Stomach (tissue), 9 donors: ENCODE results near the gene NRG2. TPM values are rescaled to one million over a fixed set of nuclear protein-coding genes. Genes with fewer than 3 reads are reported as not detected.
A peak's percentile ranks its signal among the peaks of the same experiment; 100 is the strongest.

Experiments
- DNase-seq, 2 donors: peaks; one replicate each; pipeline versions ENCODE4 v3.0.0 to v3.0.0-alpha.2; 2013 to 2019
- H3K27ac ChIP-seq, 5 donors: fragments of 200-600 bp in 4 of 5; sonication (generic) in 4 of 5; one replicate each; pipeline ENCODE4 v1.5.1; 2013 to 2019; ENCODE audit warnings: mild to moderate bottlenecking in 1 of 5, moderate library complexity in 1 of 5
- H3K27me3 ChIP-seq, 3 donors: fragments of 200-600 bp; sonication (generic); one replicate each; pipeline ENCODE4 v1.5.1; 2017 to 2019; ENCODE audit warnings: mixed run types in 1 of 3
- H3K36me3 ChIP-seq, 4 donors: fragments of 200-600 bp; sonication (generic); 1 replicate in 3 of 4; 2 replicates in 1 of 4; pipeline ENCODE4 v1.5.1; 2016 to 2019
- H3K4me1 ChIP-seq, 4 donors: fragments of 200-600 bp; sonication (generic); one replicate each; pipeline ENCODE4 v1.5.1; 2016 to 2019
- H3K4me3 ChIP-seq, 4 donors: fragments of 200-600 bp; sonication (generic) in 3 of 4; one replicate each; pipeline ENCODE4 v1.5.1; 2016 to 2019; ENCODE audit warnings: mild to moderate bottlenecking in 1 of 4
- H3K9me3 ChIP-seq, 4 donors: fragments of 200-600 bp; sonication (generic); one replicate each; pipeline ENCODE4 v1.5.1; 2016 to 2019
- EP300 ChIP-seq: sonication (generic); formaldehyde crosslinking; IDR thresholded peaks from one replicate; pipeline ENCODE4 v1.6.1; 2017; ENCODE audit warnings: antibody characterized with exemption
- POLR2A ChIP-seq, 4 donors: fragments of 450-650 bp; IDR thresholded peaks; one replicate each; pipeline ENCODE4 v1.6.1; 2016; ENCODE audit warnings: antibody characterized with exemption in 4 of 4, control low read depth in 2 of 4, mild to moderate bottlenecking in 1 of 4, moderate library complexity in 1 of 4
- POLR2AphosphoS5 ChIP-seq, 3 donors: sonication (generic); formaldehyde crosslinking; IDR thresholded peaks; one replicate each; pipeline ENCODE4 v1.6.1; 2016; ENCODE audit warnings: antibody characterized with exemption in 3 of 3
- WGBS, 5 donors: extraction: QIAGEN DNeasy Blood & Tissue Kit in 3 of 5; methylation state at CpG; one replicate each; pipeline versions ENCODE4 v1.1.5 to v1.1.7; 2013 to 2018; 5-methylcytosine and 5-hydroxymethylcytosine counted together
- intact Hi-C: fragments of 100-400 bp; cut with DNase I; formaldehyde crosslinking; loops from one replicate; pipeline ENCODE4 v1.15.1; 2023; ENCODE audit warnings: low total_unique reads
- polyA plus RNA-seq, 3 donors: library from polyadenylated mRNA; stranded (reverse); fragments of 200-250 nt; gene quantifications; one replicate each; pipeline ENCODE4 v1.2.3, GENCODE V29; 2013
- total RNA-seq, 5 donors: library from RNA; depleted of rRNA; stranded (reverse); fragments of >200 nt; gene quantifications; one replicate each; pipeline versions ENCODE4 v1.1.0 to v1.2.3, GENCODE V29; 2014 to 2016
- TF ChIP-seq, protein P1 (sequence below), 7 experiments: fragments of 450-650 bp in 4 of 7; fragments of 200-600 bp in 3 of 7; sonication (generic) in 3 of 7; IDR thresholded peaks; one replicate each; pipeline ENCODE4 v1.5.1; 2016 to 2019; ENCODE audit warnings: antibody characterized with exemption in 7 of 7, control low read depth in 2 of 7, mild to moderate bottlenecking in 1 of 7
- donor health status: healthy with polysubstance abuse.
- donor health status: Bipolar disorder and iron deficiency.
- donor health status: healthy.

NRG2 gene
- total and polyA plus RNA-seq, 8 donors: 0.25 to 22.2 (median 1.2) TPM; not detected in 1

DNA sequence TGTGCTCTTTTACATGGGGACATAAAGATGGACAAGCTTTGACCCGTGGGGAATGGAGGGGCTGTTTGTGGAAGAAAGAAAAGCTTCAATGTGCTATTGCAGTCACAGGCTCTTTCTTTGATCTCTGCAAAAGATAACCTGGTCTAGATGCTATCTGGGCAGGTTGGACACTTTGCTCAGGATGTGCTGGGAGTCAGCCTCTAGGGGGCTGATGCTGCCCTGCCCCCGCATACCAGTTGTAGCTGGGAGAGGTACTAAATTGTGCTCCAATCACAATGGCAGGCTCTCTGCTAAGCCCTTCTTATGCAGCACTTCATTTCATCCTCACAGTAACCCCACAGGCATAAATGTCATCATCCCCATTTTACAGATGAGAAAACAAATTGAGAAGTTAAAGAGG, 180.3 kb downstream of the NRG2 start:
- WGBS, 5 donors: 60 to 81% (median 66%) methylated on average over 2 of the region's 2 CpGs
- Histone ChIP-seq H3K4me1 (peaks cover 0 to 22% (median 11%) of the 10 kb centered on the region in 4 donors), H3K9me3 (no peaks in the 10 kb centered on the region), H3K27ac (peak overlapping the region in 1 of 5 donors; percentile 65), H3K36me3 (no peaks in the 10 kb centered on the region), H3K4me3 (no peak overlapping the region), H3K27me3 (no peaks in the 10 kb centered on the region)
- DNase-seq: no peak
- intact Hi-C loops: loop anchor here (5.0 kb wide), 1 partner anchor 76 kb away; no protein-coding TSS in a partner anchor
- TF ChIP-seq, protein P1, sequence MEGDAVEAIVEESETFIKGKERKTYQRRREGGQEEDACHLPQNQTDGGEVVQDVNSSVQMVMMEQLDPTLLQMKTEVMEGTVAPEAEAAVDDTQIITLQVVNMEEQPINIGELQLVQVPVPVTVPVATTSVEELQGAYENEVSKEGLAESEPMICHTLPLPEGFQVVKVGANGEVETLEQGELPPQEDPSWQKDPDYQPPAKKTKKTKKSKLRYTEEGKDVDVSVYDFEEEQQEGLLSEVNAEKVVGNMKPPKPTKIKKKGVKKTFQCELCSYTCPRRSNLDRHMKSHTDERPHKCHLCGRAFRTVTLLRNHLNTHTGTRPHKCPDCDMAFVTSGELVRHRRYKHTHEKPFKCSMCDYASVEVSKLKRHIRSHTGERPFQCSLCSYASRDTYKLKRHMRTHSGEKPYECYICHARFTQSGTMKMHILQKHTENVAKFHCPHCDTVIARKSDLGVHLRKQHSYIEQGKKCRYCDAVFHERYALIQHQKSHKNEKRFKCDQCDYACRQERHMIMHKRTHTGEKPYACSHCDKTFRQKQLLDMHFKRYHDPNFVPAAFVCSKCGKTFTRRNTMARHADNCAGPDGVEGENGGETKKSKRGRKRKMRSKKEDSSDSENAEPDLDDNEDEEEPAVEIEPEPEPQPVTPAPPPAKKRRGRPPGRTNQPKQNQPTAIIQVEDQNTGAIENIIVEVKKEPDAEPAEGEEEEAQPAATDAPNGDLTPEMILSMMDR (IDR thresholded peaks at IDR 0.05): no peak
- TF ChIP-seq POLR2A (IDR thresholded peaks at IDR 0.05) (no peak), EP300 (no peak), POLR2AphosphoS5 (IDR thresholded peaks at IDR 0.05) (no peak)

DNA sequence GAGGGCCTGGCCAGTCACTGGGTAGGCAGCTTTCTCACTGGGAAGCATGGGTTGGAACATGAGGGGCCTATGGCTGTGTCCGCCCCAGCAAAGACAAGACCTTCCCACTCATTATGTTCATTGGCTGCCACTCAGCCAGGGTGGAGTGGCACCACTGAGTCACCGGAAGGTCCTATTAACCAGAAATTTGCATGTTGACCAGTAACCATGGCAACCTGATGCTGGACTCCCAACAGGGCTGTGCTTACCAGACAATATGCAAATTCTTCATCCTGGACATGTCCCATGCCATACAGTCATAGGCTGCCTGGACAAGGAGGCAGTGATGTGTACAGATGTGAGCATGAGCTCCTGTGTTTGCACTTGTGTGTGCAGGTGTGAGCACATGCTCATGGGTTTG, 180.8 kb downstream of the NRG2 start:
- no peaks in the 10 kb centered on the region for H3K27me3 ChIP-seq
- no peaks in the 10 kb centered on the region for H3K9me3 ChIP-seq
- DNase-seq: no peak
- 89 to 96% (median 93%) methylated on average over 2 of the region's 2 CpGs for WGBS, 5 donors
- no peak overlapping the region for H3K27ac ChIP-seq
- intact Hi-C loops: loop anchor here (5.0 kb wide), 1 partner anchor 75 kb away; no protein-coding TSS in a partner anchor
- no peaks in the 10 kb centered on the region for H3K36me3 ChIP-seq
- TF ChIP-seq EP300: no peak
- TF ChIP-seq POLR2A (IDR thresholded peaks at IDR 0.05): no peak
- TF ChIP-seq, protein P1 (IDR thresholded peaks at IDR 0.05): no peak
- no peak for TF ChIP-seq POLR2AphosphoS5 (IDR thresholded peaks at IDR 0.05)
- H3K4me3 ChIP-seq: no peak overlapping the region
- peaks cover 0 to 22% (median 11%) of the 10 kb centered on the region in 4 donors for H3K4me1 ChIP-seq

DNA sequence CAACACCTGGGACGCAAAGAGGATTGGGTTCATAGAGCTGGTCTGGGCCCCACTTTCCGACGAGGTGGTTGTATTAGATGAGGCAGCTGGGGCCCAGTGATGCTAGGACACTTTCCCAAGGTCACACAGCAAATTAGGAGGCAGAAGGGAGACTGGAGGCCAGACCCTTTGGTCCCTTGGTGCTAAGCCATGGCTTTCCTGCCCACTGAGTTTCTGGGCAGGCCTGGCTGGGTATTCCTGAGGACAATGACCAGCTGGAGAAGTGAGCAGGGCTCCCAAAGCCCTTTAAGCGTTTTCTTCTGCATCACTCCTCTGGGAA, 181.3 kb downstream of the NRG2 start:
- peaks cover 0 to 22% (median 11%) of the 10 kb centered on the region in 4 donors for H3K4me1 ChIP-seq
- H3K4me3 ChIP-seq: no peak overlapping the region
- no peaks in the 10 kb centered on the region for H3K9me3 ChIP-seq
- no peak overlapping the region for H3K27ac ChIP-seq
- no peaks in the 10 kb centered on the region for H3K27me3 ChIP-seq
- intact Hi-C loops: loop anchor here (5.0 kb wide), 1 partner anchor 75 kb away; no protein-coding TSS in a partner anchor
- H3K36me3 ChIP-seq: no peaks in the 10 kb centered on the region
- DNase-seq: no peak
- 81 to 97% (median 93%) methylated on average over 4 of the region's 4 CpGs for WGBS, 5 donors
- no peak for TF ChIP-seq POLR2AphosphoS5 (IDR thresholded peaks at IDR 0.05)
- no peak for TF ChIP-seq POLR2A (IDR thresholded peaks at IDR 0.05)
- no peak for TF ChIP-seq EP300
- TF ChIP-seq, protein P1 (IDR thresholded peaks at IDR 0.05): no peak

DNA sequence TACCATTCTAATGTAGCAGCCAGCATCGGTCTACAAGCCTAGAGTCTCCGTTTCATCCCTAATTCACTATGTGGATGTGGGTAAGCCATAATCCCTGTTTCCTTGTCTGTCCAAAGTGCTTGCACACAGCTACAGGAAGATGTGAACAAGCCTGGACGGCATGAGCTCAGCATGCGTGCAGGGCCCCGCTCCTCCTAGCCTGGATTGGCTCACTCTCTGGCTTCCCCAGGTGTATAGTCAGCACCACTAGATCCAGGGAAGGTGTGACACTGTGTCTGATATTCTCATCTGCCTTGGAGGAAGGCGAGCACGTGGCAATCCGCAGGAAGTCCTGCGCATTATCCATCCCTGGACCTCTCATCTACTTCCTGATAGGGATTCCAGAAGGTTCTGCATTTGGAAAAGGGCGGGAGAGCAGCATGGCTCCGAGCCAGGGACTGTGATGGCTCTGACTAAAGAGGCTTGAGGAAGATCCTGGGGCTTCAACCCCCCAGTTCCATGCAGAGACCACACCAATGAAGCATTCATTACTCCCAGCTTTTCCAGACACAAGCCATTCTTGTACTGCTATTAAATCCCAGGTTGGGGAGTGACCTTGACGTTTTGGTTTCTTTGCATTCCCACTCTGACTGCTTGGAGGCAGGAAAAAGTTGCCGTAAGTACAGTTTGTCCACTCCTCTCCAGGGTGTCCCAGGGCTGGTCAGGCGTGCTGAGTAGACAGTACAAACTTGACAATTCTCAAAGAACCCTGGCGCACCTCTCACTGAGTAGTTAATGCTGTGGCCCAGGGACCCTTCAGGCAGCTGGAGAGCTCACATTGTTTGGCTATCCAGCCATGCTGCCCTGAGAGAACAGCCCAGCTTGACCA, 181.8 kb downstream of the NRG2 start:
- no peaks in the 10 kb centered on the region for H3K9me3 ChIP-seq
- H3K4me1 ChIP-seq: peaks cover 0 to 22% (median 11%) of the 10 kb centered on the region in 4 donors
- no peaks in the 10 kb centered on the region for H3K27me3 ChIP-seq
- intact Hi-C loops: loop anchor here (5.0 kb wide), 1 partner anchor 74 kb away; no protein-coding TSS in a partner anchor
- no peak overlapping the region for H3K27ac ChIP-seq
- TF ChIP-seq POLR2AphosphoS5 (IDR thresholded peaks at IDR 0.05) (no peak), EP300 (no peak)
- DNase-seq: no peak
- no peak overlapping the region for H3K4me3 ChIP-seq
- 75 to 86% (median 82%) methylated on average over 13 to 15 of the region's 15 CpGs for WGBS, 5 donors
- no peaks in the 10 kb centered on the region for H3K36me3 ChIP-seq
